ENCODE data around the gene MAPKAPK3. TPM values are rescaled to one million over a fixed set of nuclear protein-coding genes. Genes with fewer than 3 reads are reported as not detected.
"Not testable (repeated sequence)": the region's sequence is repeated elsewhere in the genome, so short reads cannot be mapped to it uniquely, and the experiment has no call there.

Gene MAPKAPK3
- total RNA-seq, 1 donor from 2014 or later, result 21.2 TPM

DNA sequence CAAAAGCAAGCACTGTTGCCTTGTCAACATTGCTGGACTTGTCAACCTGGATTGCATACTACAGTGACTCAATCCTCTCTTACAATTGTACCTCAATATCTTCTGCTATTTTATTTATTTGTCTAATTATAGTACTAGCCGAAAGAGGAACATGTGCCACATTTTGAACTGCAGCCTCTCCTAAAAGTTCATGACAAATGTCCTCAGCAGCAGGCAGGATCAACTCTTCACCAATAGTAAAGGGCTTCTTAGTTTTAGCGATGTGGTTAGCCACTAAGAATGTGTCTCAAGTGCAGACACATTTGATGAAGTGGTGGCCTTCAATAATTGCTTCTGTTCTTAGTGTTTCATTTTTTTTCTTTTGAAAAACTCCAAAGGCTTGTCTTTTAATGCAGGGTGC, 71.0 kb downstream of the MAPKAPK3 start:
- H3K4me3 Mint-ChIP-seq (ENCODE audit: unreplicated experiment), result no peak overlapping the region
- H3K9me3 Mint-ChIP-seq (ENCODE audit: low read depth), result no peaks in the 10 kb centered on the region
- no peak for DNase-seq (ENCODE audit: low spot score)
- no peak for TF ChIP-seq CTCF (IDR thresholded peaks at IDR 0.05)
- H3K4me1 Mint-ChIP-seq (ENCODE audit: low read depth), result no peaks in the 10 kb centered on the region
- H3K36me3 Mint-ChIP-seq (ENCODE audit: low read depth), result no peaks in the 10 kb centered on the region
- H3K27ac Mint-ChIP-seq (ENCODE audit: unreplicated experiment), result no peak overlapping the region
- H3K27me3 Mint-ChIP-seq (ENCODE audit: low read depth), result peaks cover 53% of the 10 kb centered on the region

GRCh38 chr3:50688602-50689001, 71.7 kb downstream of the MAPKAPK3 start:
- H3K27me3 Mint-ChIP-seq (ENCODE audit: low read depth), result peaks cover 53% of the 10 kb centered on the region
- not testable (repeated sequence) for H3K27ac Mint-ChIP-seq (ENCODE audit: unreplicated experiment); DNase-seq (ENCODE audit: low spot score); H3K4me1 Mint-ChIP-seq (ENCODE audit: low read depth); H3K36me3 Mint-ChIP-seq (ENCODE audit: low read depth); H3K9me3 Mint-ChIP-seq (ENCODE audit: low read depth); H3K4me3 Mint-ChIP-seq (ENCODE audit: unreplicated experiment)

DNA sequence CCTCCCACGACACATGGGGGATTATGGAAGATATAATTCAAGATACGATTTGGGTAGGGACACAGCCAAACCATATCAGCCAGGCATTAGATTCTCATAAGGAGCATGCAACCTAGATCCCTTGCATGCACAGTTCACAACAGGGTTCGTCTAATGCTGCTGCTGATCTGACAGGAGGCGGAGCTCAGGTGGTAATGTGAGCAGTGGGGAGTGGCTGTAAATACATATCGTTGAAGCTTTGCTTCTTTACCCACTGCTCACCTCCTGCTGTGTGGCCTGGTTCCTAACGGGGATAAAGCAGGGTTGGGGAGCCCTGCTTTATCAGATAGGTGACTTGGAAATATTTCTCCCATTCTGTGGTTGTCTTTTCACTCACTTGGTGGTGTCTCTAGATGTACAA, 72.6 kb downstream of the MAPKAPK3 start:
- no peak for DNase-seq (ENCODE audit: low spot score)
- Mint-ChIP-seq H3K4me3 (ENCODE audit: unreplicated experiment) (no peak overlapping the region), H3K27ac (ENCODE audit: unreplicated experiment) (no peak overlapping the region), H3K36me3 (ENCODE audit: low read depth) (no peaks in the 10 kb centered on the region), H3K4me1 (ENCODE audit: low read depth) (no peaks in the 10 kb centered on the region), H3K27me3 (ENCODE audit: low read depth) (peaks cover 45% of the 10 kb centered on the region), H3K9me3 (ENCODE audit: low read depth) (no peaks in the 10 kb centered on the region)
- TF ChIP-seq CTCF (IDR thresholded peaks at IDR 0.05), result no peak

- H3K27me3 Mint-ChIP-seq (ENCODE audit: low read depth), result peaks cover 18% of the 10 kb centered on the region
- no peaks in the 10 kb centered on the region for H3K4me1 Mint-ChIP-seq (ENCODE audit: low read depth)
- no peak overlapping the region for H3K27ac Mint-ChIP-seq (ENCODE audit: unreplicated experiment)
- H3K4me3 Mint-ChIP-seq (ENCODE audit: unreplicated experiment), result no peak overlapping the region
- no peak for DNase-seq (ENCODE audit: low spot score)
- TF ChIP-seq CTCF (IDR thresholded peaks at IDR 0.05), result no peak
- H3K9me3 Mint-ChIP-seq (ENCODE audit: low read depth), result peaks cover 5% of the 10 kb centered on the region
- H3K36me3 Mint-ChIP-seq (ENCODE audit: low read depth), result no peaks in the 10 kb centered on the region
Observed at GRCh38 chr3:50695031-50695430, 78.1 kb downstream of the MAPKAPK3 start.

DNA sequence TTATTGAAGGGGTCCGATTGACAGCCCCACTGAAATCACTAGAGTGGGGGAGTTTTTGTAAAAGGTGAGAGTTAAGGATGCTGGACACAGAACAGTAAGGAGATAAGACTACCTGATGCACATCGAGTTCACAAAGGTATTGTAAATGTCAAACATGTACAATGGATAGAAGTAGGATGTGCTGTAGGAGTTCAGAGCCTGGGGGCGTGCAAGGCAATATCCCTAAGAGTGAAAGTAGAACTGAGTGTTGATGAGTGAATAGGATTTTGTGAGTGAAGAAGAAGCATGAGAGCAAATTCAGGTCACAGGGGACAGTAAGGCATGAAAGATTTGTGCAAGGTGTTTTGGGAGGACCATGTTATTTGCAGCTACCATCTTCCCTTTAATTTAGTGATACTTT, 79.3 kb downstream of the MAPKAPK3 start:
- Mint-ChIP-seq H3K4me1 (ENCODE audit: low read depth) (no peaks in the 10 kb centered on the region), H3K9me3 (ENCODE audit: low read depth) (peaks cover 6% of the 10 kb centered on the region), H3K4me3 (ENCODE audit: unreplicated experiment) (no peak overlapping the region), H3K27ac (ENCODE audit: unreplicated experiment) (no peak overlapping the region), H3K27me3 (ENCODE audit: low read depth) (peaks cover 18% of the 10 kb centered on the region), H3K36me3 (ENCODE audit: low read depth) (no peaks in the 10 kb centered on the region)
- TF ChIP-seq CTCF (IDR thresholded peaks at IDR 0.05), result no peak
- no peak for DNase-seq (ENCODE audit: low spot score)

DNA sequence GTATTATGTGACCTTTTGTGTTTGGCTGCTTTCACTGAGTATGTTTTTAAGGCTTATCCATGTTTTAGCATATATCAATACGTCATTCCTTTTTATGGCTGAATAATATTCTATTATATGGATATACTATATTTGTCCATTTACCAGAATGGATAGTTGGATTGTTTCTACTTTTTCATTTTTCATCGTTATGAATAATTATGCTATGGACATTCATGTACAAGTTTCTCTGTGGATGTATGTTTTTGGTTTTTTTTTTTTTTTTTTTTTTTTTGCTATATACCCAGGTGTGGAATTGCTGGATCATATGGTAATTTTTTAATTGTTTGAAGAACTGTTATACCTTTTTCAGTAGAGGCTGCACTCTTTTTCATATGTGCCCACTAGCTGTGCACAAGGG, 81.3 kb downstream of the MAPKAPK3 start:
- no peaks in the 10 kb centered on the region for H3K36me3 Mint-ChIP-seq (ENCODE audit: low read depth)
- H3K27ac Mint-ChIP-seq (ENCODE audit: unreplicated experiment), result no peak overlapping the region
- no peak for TF ChIP-seq CTCF (IDR thresholded peaks at IDR 0.05)
- no peaks in the 10 kb centered on the region for H3K4me1 Mint-ChIP-seq (ENCODE audit: low read depth)
- peaks cover 20% of the 10 kb centered on the region for H3K9me3 Mint-ChIP-seq (ENCODE audit: low read depth)
- peaks cover 12% of the 10 kb centered on the region for H3K27me3 Mint-ChIP-seq (ENCODE audit: low read depth)
- no peak overlapping the region for H3K4me3 Mint-ChIP-seq (ENCODE audit: unreplicated experiment)
- DNase-seq (ENCODE audit: low spot score), result no peak

Small RNAs within 50 kb of the gene (microRNA-seq; reads per million reads assigned to microRNA genes)
- 5.5 reads per million, percentile 4 among the genes with 10 or more reads in this experiment for gene MIR4787 (ENCODE audit: borderline number of aligned reads)

Other genes starting within 250 kb of the MAPKAPK3 start
- 0.34 to 0.46 TPM (median 0.40 TPM) in 3 replicates for gene CACNA2D2, start 113.5 kb upstream of the MAPKAPK3 start, total RNA-seq
- 3.2 to 5.8 TPM (median 4.4 TPM) in 3 replicates for gene C3orf18, start 49.4 kb upstream of the MAPKAPK3 start, total RNA-seq
- gene HEMK1, start 47.6 kb upstream of the MAPKAPK3 start, total RNA-seq, result 15.1 to 20.1 TPM (median 15.2 TPM) in 3 replicates
- 0.85 to 1.8 TPM (median 1.8 TPM) in 3 replicates for gene CISH, start 5.4 kb upstream of the MAPKAPK3 start, total RNA-seq
- gene DOCK3, start 57.8 kb downstream of the MAPKAPK3 start, total RNA-seq, result 0.15 to 0.25 TPM (median 0.17 TPM) in 3 replicates